GM21737 (cell line): ENCODE measurements around the gene HUS1.
A peak's percentile ranks its signal among the peaks of the same experiment; 100 is the strongest.
"Not testable (repeated sequence)": the region's sequence is repeated elsewhere in the genome, so short reads cannot be mapped to it uniquely, and the experiment has no call there.

Experiments used
- ATAC-seq: cut with Tn5 transposase; IDR thresholded peaks from one replicate; pipeline ENCODE4 v1.9.1; 2021; ENCODE audit warnings: mild to moderate bottlenecking, moderate library complexity; ENCODE audit not compliant: unreplicated experiment

Gene HUS1

DNA sequence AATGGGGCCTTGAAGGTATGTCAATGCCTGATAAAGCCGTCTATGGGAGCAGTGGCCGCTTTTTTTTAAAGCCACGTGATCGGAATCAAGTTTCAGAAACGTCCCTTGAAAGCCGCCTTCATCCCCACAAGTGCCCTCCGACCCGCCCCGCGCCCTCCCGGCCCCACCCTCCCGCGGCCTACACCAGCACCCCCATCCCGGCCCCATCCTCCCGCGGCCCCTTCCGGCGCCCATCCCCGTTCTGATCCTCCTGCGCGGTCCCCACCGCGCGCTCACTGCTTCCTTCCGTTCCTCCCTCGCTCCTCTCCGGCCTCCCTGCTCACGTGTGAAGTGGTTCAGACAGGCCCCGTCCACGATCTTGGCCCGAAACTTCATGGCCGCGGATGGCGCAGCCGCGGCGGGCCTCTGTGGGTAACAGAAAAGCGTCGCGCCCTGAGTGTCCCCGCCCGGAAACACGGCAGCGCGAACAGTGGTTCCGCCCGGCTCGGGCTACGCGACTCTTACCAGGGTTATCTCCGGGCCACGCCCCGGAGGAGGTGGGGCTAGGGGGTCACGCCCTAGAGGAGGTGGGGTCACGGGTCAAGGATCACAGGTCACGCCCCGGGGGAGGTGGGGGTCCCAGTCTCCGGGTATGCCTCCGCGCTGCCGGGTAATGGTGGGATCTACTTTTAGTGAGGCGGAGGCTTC is at the start of gene HUS1:
HUS1 (minus strand) TSS at position 471 of the 687 bp plus-strand sequence; CDS start at position 375, 96 bp downstream.
- ATAC-seq: peak; percentile 99

- ATAC-seq: no peak
These were observed 49.5 kb upstream of the HUS1 start, which contains the start of gene SUN3 for GRCh38 chr7:48028938-48029337. TSS of gene SUN3 (minus strand) at chr7:48029107. CDS start at chr7:48028938, 169 bp downstream.

- no peak for ATAC-seq
These were observed 46.2 kb upstream of the HUS1 start for GRCh38 chr7:48025624-48026023.

DNA sequence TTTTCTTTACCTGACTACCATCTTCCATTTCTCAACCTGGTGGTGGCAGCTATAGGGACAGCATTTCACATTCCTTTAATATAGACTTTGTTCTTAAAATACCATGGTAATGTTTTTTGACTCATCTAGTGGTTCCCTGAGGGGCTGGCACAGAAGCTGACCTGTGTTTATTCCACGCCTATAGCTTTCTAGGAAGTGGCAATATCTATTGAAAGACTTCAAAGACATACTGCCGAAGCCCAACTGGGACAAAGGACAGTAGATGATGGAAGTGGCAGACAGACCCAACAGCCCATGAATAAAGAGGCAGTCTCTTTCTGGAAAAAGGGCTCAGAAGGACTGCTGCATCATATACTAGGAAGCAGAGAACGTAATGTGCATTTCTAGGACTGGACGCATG is 38.3 kb upstream of the HUS1 start:
- ATAC-seq: no peak

GRCh38 chr7:48016641-48017040 is 37.2 kb upstream of the HUS1 start:
- no peak for ATAC-seq

DNA sequence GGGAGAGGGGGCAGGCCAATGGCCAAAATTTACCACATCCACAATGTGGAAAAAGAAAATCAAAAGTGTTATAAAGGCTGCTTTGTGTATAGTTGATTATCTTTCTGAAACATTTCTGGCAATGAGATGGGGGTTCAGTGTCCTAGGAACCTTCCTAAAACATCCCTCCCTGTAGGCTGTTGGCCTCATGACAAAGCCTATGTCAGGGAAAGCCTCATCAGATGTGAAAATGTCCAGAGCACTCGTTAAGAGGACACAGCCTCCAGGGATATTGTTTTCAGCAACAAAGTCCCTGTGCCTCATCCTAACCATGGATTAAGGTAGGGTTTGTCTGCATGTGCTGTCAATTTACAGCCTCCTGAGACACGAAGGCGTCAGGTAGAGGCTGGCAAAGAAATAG is 32.5 kb upstream of the HUS1 start:
- ATAC-seq: no peak

DNA sequence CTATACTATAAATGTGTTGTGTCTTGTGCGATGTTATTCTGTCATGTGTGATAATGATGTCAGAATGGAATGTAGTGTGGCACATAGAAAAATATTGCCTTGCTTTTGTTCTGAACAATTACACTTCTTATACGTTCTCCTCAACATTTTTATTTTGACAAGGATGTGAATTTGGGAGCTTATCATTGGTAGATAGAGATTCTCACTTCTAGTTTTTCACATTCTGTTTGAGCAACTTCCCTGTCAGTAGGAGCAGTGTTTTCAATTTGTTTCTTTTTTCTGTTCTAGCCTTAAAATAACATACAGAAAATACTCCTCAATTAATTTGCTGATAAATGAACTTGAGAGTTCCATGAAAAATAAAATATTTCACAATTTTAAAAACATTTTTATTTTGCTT is 31.9 kb upstream of the HUS1 start:
- no peak for ATAC-seq

DNA sequence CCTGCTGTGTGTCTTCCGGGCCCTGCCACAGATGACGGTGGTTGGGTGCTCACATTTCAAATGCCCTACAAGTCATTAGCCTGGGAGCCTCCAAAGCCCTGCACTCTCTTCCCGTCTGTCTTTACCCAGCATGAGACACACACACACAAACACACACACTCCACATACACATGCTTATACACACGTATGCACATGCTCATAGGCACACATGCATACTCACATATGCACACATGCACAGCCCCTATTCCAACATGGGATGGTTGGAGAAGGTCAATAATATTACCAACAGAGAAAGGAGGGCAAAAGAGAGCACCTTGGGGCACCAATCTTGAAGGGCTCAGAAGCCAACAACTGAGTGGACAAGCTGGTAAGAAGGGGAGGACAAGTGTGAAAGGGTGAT is 30.5 kb upstream of the HUS1 start:
- ATAC-seq: no peak

- no peak for ATAC-seq
These were observed 29.8 kb upstream of the HUS1 start for GRCh38 chr7:48009257-48009656.

DNA sequence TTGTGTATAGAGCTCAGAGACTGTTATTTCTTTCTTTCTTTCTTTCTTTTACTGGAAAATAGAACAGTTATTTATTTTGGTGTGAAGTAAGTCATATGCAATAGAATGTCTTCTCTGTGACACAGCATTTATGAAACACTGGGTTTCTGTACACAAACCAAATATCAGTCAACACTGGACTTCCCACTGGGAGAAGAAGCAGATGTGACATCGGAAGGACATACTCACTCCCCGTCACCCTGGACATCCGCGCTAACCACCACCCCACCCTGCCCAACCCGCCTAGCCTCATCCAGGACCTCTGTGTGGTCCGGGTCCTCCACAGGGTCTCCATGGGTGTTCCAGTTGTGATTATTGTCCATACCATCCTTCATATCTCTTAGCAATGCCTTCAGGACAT is 27.5 kb upstream of the HUS1 start:
- no peak for ATAC-seq

- no peak for ATAC-seq
These were observed 25.2 kb upstream of the HUS1 start for GRCh38 chr7:48004638-48005037.

DNA sequence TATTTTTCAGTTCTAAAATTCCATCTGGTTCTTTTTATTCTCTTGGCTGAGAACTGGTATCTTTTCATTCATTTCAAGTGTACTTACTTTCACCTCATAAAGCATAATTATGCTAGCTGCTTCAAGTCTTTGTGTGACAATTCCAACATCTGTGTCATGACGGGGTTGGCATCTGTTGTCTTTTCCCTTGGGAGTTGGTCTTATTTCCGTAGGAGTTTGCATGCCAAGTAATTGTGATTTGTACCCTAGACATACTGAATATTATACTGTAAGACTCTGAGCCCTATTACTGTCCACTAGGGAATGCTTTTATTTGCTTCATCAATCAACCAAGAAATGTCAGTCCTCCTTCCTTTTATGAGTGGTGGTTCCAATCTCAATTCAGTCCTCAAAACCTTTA is 24.6 kb upstream of the HUS1 start:
- no peak for ATAC-seq

DNA sequence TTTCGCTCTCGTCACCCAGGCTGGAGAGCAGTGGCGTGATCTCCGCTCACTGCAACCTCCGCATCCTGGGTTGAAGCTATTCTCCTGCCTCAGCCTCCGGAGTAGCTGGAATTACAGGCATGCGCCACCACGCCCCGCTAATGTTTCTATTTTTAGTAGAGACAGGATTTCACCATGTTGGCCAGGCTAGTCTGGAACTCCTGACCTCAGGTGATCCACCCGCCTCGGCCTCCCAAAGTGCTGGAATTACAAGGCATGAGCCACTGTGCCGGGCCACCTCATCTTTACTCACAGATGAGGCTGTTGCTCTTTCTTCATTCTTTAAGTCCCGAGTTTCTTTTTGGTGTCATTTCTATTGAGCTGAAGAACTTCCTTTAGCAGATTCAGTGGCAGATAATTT is 20.7 kb upstream of the HUS1 start:
- ATAC-seq: not testable (repeated sequence)

DNA sequence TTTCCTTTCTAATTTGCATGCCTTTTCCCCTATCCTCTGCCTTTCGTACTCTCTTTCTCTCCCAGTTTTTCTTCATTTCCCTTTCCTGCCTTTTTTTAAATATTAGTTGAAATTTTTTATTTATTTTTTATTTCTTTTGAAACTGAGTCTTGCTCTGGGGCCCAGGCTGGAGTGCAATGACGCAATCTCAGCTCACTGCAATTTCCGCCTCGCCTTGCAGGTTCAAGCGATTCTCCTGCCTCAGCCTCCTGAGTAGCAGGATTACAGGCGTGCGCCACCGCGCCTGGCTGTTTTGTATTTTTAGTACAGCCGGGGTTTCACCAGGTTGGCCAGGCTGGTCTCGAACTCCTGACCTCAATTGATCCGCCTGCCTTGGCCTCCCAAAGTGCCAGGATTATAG is 20.0 kb upstream of the HUS1 start:
- no peak for ATAC-seq

GRCh38 chr7:47992446-47992845 is 13.0 kb upstream of the HUS1 start:
- ATAC-seq: no peak

GRCh38 chr7:47991741-47992311 is 12.4 kb upstream of the HUS1 start:
- ATAC-seq: peak; percentile 99

GRCh38 chr7:47991270-47991669 is 11.9 kb upstream of the HUS1 start:
- ATAC-seq: no peak

- no peak for ATAC-seq
These were observed 11.2 kb upstream of the HUS1 start for GRCh38 chr7:47990592-47990991.

- not testable (repeated sequence) for ATAC-seq
These were observed 10.4 kb upstream of the HUS1 start for GRCh38 chr7:47989607-47990400.

- ATAC-seq: no peak
These were observed 9.3 kb upstream of the HUS1 start for GRCh38 chr7:47988496-47989386.

- ATAC-seq: no peak
These were observed 3.2 kb upstream of the HUS1 start for GRCh38 chr7:47982610-47983009.
